ENCODE measurements around the gene PDPR. TPM values are rescaled to one million over a fixed set of nuclear protein-coding genes. Genes with fewer than 3 reads are reported as not detected.
A peak's percentile ranks its signal among the peaks of the same experiment; 100 is the strongest.
"Not testable (repeated sequence)": the region's sequence is repeated elsewhere in the genome, so short reads cannot be mapped to it uniquely, and the experiment has no call there.

PDPR gene
- total RNA-seq, 1 donor from 2014 or later: 20.4 TPM

DNA sequence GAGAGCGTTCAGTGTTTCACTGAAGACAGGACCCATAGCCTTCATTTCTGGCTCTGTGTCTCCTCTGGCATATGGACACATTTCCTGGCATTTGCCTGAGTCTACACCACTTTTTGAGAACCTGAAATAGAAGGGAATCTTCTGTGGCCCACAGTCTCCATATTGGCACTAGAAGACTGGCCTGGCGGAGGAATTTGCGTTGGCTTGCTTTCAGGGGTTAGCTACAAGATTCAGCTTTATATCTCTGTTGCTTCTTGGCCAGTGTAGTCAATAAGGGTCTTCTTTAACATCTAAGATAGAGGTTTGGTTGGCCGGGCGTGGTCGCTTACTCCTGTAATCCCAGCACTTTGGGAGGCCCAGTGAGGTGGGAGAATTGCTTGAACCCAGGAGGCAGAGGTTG is 46.7 kb downstream of the PDPR start:
- no peak for DNase-seq (ENCODE audit: low read depth in 2 of 2)

DNA sequence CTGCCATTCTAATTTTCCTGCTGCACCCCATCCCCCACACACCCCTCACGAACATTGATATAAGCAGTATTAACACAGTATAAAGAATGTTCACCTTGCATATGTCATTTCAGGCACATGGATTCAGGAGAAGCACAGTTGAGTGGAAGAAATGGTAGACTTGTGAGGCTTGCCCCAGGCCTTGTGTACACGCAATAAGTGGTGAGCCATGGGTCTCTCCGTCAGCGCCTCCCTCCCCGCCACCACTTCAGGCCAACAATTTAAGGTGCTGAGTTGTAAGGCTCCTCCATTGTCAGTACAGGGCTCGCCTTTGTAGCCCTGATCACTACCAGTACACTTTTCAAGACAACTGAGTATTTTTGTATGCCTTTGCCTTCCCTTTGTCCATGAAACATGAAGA is 47.2 kb downstream of the PDPR start:
- DNase-seq (ENCODE audit: low read depth in 2 of 2): no peak

DNA sequence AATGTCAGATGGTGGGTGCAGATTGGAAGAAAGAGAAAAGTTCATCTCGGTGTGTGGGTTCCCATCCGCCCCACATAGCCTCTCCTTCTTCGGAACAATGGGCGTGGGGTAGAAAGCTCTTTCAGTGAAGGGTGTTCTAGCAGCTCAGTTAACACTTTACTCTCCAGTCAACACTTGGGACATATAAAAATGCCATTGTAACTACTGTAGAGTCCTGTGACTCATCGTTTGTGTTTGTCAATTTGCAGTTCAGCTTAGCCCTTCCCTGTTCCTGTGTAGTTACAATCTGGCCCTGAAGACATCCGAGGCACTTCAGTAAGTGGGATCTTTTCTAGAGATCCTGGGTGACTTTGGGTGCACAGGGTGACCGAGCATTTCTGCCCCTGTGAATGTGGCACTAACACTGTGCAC is 47.9 kb downstream of the PDPR start:
- peak; percentile 11 to 64 for DNase-seq (ENCODE audit: low read depth in 2 of 2)

DNA sequence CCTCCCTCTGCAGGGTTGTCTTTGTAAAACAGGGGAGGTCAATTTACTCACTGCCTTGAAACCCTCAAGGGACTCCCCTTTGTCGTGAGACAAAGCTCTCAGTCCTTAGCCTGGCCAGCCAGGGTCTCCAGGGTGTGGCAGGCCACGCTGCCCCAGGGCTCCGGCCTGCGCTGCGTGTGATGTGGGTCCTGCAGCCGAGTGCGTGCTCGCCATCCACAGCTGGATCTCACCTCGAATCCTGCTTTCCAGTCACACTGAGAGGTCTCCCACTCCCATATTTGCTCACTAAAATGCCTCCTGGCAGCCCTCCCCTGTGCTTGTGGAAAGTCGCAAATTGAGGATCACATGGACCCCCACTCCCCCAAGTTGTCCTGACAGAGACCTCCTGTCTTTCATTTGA is 49.5 kb downstream of the PDPR start:
- no peak for DNase-seq (ENCODE audit: low read depth in 2 of 2)

DNA sequence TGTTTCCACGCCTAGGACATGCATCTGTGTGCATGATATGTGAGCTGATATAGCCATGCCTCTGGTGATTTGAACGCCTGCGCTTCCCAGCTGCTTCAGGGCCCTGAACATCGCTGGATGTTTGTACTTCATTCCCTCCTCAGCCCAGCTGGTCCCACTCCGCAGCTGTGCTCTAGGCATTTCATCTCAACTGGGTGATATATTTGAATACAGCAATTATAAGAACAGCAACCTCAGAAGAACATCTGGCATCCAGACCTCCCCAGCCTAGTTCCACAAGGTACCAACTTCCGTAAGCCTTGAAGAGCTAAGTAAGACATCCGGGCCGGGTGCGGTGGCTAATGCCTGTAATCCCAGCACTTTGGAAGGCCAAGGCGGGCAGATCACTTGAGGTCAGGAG is 52.6 kb downstream of the PDPR start:
- DNase-seq (ENCODE audit: low read depth in 2 of 2): not testable (repeated sequence)

- DNase-seq (ENCODE audit: low read depth in 2 of 2): not testable (repeated sequence)
Measured at GRCh38 chr16:70173212-70173837, 59.2 kb downstream of the PDPR start, which contains the start of gene CLEC18C. TSS of gene CLEC18C (plus strand) at chr16:70173787. CDS start at chr16:70174279, 492 bp downstream.

GRCh38 chr16:70173916-70174315 is 59.8 kb downstream of the PDPR start:
- not testable (repeated sequence) for DNase-seq (ENCODE audit: low read depth in 2 of 2)

DNA sequence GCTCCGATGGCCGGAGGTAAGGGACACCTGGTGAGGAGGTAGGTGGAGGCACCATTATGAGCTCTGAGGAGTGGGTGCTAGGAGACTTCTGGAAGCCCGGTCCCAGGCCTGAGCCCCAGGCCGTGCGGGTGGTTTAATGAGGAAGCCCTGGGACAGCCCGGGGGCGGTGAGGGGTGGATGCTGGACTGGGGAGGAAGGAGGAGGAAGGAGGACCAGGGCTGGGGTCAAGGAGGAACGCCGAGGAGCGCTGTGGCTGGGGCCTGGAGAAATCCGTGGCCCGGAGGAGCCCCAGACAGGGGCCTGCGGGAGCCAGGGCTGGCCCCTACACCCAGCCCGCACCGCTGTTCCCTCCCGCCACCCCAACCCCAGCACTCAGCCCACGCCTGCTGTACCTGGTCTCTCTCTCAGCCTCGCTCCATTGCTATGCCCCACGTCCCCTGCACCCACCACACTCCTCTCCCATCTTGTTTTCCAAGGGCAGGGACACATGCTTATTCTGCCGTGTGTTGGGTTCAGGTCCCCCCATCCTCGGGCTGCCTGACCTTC is 60.3 kb downstream of the PDPR start:
- not testable (repeated sequence) for DNase-seq (ENCODE audit: low read depth in 2 of 2)

DNA sequence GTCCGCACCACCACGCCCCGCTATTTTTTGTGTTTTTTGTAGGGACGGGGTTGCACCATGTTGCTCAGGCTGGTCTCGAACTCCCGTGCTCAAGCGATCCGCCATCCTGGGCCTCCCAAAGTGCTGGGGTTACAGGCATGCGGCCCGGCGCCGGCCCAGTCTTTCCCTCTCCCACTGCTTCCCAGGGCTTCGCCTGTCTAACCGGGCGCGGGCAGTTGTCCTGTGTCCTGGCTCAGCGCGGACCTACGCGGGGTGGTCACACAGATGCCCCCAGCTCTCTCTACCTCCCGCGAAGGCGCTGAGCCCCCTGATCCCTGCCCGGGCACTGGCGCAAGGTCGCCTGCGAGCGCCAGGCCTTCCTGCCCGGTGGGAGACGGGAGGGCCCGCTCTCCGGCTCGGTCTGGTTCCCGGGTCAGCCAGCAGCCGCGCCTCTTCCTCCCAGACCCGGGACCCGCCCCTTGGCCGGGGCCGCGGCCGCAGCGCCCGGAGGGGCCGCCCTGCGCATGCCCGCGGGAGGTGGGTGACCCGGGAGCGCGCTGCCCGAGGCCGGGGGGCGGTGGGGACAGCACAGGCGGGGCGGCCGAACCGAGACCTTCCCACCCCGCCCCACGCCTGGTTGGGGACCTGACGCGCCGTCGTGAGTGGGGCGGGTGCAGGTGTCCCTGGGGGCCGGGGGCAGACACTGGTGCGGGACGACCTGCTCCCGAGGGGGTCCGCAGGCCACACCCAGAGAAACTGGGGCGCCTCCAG is 73.9 kb downstream of the PDPR start:
- not testable (repeated sequence) for DNase-seq (ENCODE audit: low read depth in 2 of 2)

DNA sequence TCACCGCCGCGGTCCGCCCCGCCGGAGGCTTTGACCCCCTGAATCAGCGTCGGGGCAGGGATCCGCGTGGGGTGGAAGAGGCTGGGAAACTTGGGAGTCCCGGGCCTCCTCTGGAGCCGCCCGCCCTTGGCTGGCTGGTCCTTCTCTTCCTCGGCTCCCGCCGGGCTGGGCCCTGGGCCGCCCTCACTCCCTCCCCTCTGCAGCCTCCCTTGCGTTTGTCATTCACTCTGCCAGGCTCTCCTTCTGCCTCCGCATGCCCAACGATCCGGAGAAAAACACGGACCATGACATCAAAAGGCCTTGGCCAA is 74.4 kb downstream of the PDPR start:
- not testable (repeated sequence) for DNase-seq (ENCODE audit: low read depth in 2 of 2)

DNA sequence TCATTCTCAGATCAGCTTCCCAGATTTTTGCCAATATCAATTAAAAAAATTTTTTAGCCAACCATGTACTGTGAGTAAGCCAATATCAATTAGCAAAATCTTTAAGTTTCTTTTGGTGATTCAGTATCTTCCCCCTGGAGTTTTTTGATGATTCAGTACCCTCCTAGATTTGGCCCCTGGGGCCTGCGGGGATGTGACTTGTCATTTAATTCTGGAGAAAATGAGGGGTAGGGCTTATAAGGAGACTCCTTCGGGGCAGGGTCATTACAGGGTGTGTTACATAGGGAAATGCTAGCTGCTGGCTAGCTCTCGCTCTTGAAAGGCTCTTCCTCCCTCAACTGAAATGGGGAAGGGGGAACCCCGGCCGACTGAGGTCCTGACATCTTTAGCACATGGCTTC is 76.4 kb downstream of the PDPR start:
- not testable (repeated sequence) for DNase-seq (ENCODE audit: low read depth in 2 of 2)

GRCh38 chr16:70196683-70197300 is 82.7 kb downstream of the PDPR start:
- not testable (repeated sequence) for DNase-seq (ENCODE audit: low read depth in 2 of 2)

- DNase-seq (ENCODE audit: low read depth in 2 of 2): peak in 1 of 2 donors; percentile 39
Measured at GRCh38 chr16:70197611-70198010, 83.5 kb downstream of the PDPR start.

GRCh38 chr16:70198230-70198629 is 84.1 kb downstream of the PDPR start:
- DNase-seq (ENCODE audit: low read depth in 2 of 2): not testable (repeated sequence)

DNA sequence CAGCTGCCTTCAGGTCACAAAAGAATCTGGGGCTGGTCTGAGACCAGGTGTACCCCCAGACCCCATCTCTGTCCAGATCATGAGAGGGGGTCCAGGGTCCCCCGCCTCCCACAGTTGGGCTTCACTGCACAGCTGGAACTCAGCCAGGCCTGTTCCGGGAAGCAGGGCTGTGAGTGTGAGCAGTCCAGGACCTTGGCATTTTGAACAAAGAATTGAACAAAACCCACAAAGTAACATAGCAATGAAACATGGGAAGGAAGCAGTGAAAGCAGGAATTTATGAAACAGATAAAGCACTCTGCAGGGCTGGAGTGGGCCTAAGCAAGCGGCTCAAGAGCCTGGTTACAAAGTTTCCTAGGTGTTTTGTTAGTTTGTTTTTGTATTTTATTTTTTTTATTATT is 84.5 kb downstream of the PDPR start:
- peak; percentile 35 to 42 for DNase-seq (ENCODE audit: low read depth in 2 of 2)

DNA sequence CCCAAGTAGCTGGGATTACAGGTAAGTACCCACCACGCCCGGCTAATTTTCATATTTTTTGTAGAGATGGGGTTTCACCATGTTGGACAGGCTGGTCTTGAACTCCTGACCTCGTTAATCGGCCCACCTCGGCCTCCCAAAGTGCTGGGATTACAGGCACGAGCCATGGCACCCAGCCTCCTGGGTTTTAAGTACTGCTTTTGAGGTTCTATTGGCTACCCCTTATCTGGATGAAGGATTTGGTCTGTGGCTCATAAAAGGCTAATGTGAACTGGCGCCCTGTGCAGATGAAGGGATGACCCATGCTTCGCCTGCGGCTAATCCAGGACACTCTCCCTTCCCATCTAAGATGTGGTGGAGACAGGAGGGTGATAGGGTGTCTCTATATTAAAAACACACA is 85.0 kb downstream of the PDPR start:
- not testable (repeated sequence) for DNase-seq (ENCODE audit: low read depth in 2 of 2)

DNA sequence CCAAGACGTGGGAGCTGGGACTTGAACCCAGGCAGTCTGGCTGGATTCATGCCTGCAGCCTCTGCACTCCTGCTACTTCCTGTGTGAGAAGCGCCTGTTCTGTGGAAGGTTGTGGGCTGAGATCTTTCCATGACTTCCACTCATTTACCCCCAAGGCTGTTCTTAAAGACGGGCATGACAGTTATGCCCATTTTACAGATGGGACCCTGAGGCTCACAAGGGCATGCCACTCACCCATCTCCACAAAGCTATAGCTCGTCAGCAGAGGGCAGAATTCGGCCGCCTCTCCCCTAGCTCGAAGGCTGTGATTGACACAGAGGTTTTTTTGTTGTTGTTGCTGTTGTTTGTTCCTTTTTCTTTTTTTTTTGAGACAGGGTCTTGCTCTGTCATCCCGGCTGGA is 85.9 kb downstream of the PDPR start:
- DNase-seq (ENCODE audit: low read depth in 2 of 2): not testable (repeated sequence)

GRCh38 chr16:70203508-70203907 is 89.4 kb downstream of the PDPR start:
- not testable (repeated sequence) for DNase-seq (ENCODE audit: low read depth in 2 of 2)

- DNase-seq (ENCODE audit: low read depth in 2 of 2): not testable (repeated sequence)
Measured at GRCh38 chr16:70204010-70204409, 89.9 kb downstream of the PDPR start.

GRCh38 chr16:70204668-70205405 is 90.7 kb downstream of the PDPR start:
- not testable (repeated sequence) for DNase-seq (ENCODE audit: low read depth in 2 of 2)

DNA sequence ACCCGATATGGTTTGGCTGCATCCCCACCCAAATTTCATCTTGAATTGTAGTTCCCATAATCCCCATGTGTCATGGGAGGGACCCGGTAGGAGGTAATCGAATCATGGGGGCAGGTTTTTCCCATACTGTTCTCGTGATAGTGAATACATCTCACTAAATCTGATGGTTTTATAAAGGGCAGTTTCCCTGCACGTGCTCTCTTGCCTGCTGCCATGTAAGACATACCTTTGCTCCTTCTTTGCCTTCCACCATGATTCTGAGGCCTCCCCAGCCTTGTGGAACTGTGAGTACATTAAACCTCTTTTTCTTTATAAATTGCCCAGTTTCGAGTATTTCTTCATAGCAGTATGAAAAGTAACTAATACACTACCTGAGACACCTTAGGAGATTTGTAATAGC is 92.2 kb downstream of the PDPR start:
- not testable (repeated sequence) for DNase-seq (ENCODE audit: low read depth in 2 of 2)
